Measurements from ENCODE around the gene SYNGR1. TPM values are rescaled to one million over a fixed set of nuclear protein-coding genes. Genes with fewer than 3 reads are reported as not detected.

Gene SYNGR1, protein sequence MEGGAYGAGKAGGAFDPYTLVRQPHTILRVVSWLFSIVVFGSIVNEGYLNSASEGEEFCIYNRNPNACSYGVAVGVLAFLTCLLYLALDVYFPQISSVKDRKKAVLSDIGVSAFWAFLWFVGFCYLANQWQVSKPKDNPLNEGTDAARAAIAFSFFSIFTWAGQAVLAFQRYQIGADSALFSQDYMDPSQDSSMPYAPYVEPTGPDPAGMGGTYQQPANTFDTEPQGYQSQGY
- total RNA-seq (2014; rRNA removed) (7.8 and 9.0 TPM in 2 replicates), Bru-seq, nascent RNA (percentile 41 among the genes with signal in this experiment), BruChase-seq, experiment 1, labeled RNA remaining after a 6-hour chase (percentile 40 among the genes with signal in this experiment), BruChase-seq, experiment 2, labeled RNA remaining after a 2-hour chase (percentile 54 among the genes with signal in this experiment)
- long read RNA-seq, full-length matches to known transcripts: 43 of 85 reads
- long read RNA-seq, partial matches to known transcripts: 32 of 85 reads
- long read RNA-seq, other reads (novel, unspliced or antisense): 10 of 85 reads

DNA sequence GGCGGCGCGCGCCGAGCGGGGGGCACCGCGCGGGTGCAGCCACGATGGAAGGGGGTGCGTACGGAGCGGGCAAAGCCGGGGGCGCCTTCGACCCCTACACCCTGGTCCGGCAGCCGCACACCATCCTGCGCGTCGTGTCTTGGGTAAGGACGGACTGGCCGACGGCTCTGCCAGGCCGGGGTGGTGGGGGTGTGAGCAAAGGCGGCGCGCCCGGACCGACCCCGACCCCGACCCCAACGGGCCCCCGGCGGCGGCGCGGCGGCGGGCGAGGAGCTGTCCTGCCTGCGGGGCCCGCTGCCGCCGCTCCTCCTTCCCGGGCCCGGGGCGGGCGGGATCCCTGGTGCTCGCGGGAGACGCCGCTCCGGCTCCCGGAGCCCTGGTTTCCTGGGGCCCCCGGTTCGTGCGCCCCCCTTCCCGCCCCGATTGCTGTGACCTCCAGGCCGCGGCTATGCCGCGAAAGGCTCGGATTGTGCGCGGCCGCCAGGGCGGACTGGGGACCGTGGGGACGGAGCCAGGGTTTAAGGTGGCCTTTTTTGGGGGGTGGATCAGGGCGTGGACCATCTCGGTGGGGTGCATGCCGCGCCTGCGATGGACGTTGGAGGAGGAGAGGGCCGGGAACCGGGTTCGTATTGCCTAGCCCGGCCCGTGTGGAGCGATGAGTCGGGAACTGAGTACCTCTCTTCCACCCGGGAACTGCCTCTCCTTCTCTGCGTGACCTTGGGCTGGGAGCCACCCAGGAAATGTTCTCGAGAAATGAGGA is at the start of gene SYNGR1:
TSS of gene SYNGR1 (plus strand) at position 25 of the 760 bp plus-strand sequence. CDS start at position 45, 20 bp downstream.
- Histone ChIP-seq H3K4me2 (ENCODE audit: low read length) (peak within 1 kb of the TSS; percentile 91), H3K27me3 (ENCODE audit: low read length) (no peaks in the 10 kb centered on the region), H3K79me2 (ENCODE audit: low read length) (no peaks in the 10 kb centered on the region), H3K9me3 (ENCODE audit: low read length) (no peaks in the 10 kb centered on the region), H3K4me3 (ENCODE audit: low read length) (peak within 1 kb of the TSS; percentile 75), H3F3A (ENCODE audit: low read length, unreplicated experiment) (no peaks in the 10 kb centered on the region), H3K36me3 (ENCODE audit: low read depth, low read length) (no peaks in the 10 kb centered on the region), H3K4me1 (ENCODE audit: insufficient read depth, low read length) (0 out of 2 replicates have a peak, but pooled peaks cover 3% of the 10 kb centered on the region), H3K27ac (ENCODE audit: low read length) (no peak within 1 kb of the TSS), H4K20me1 (ENCODE audit: low read length) (no peaks in the 10 kb centered on the region), H3K9me2 (replicated peaks; ENCODE audit: low read length) (no peaks in the 10 kb centered on the region), H3K9ac (ENCODE audit: low read length) (peak within 1 kb of the TSS; percentile 40), H2AFZ (ENCODE audit: low read length) (peak within 1 kb of the TSS; percentile 92)
- DNase-seq (no peak), ATAC-seq (peak; percentile 43)
- TF ChIP-seq EZH2phosphoT487 (IDR thresholded peaks at IDR 0.05; ENCODE audit: borderline replicate concordance, low read length): no peak
- no peak for TF ChIP-seq EZH2 (IDR thresholded peaks at IDR 0.05; ENCODE audit: low read length, unreplicated experiment)
- TF ChIP-seq, protein P1, sequence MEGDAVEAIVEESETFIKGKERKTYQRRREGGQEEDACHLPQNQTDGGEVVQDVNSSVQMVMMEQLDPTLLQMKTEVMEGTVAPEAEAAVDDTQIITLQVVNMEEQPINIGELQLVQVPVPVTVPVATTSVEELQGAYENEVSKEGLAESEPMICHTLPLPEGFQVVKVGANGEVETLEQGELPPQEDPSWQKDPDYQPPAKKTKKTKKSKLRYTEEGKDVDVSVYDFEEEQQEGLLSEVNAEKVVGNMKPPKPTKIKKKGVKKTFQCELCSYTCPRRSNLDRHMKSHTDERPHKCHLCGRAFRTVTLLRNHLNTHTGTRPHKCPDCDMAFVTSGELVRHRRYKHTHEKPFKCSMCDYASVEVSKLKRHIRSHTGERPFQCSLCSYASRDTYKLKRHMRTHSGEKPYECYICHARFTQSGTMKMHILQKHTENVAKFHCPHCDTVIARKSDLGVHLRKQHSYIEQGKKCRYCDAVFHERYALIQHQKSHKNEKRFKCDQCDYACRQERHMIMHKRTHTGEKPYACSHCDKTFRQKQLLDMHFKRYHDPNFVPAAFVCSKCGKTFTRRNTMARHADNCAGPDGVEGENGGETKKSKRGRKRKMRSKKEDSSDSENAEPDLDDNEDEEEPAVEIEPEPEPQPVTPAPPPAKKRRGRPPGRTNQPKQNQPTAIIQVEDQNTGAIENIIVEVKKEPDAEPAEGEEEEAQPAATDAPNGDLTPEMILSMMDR (conservative IDR thresholded peaks at IDR 0.05; ENCODE audit: low read depth, low read length): no peak
- CTCF ChIA-PET: interaction anchor here (0.6 kb wide), 1 partner anchor 72 kb away, joined by 3 read pairs; no protein-coding TSS in a partner anchor
- intact Hi-C loops (cut with micrococcal nuclease): no loop called here
- BruUV-seq (replicated peaks): no TSS peak
- POLR2A ChIA-PET (ENCODE audit: unreplicated experiment): no interaction called here

DNA sequence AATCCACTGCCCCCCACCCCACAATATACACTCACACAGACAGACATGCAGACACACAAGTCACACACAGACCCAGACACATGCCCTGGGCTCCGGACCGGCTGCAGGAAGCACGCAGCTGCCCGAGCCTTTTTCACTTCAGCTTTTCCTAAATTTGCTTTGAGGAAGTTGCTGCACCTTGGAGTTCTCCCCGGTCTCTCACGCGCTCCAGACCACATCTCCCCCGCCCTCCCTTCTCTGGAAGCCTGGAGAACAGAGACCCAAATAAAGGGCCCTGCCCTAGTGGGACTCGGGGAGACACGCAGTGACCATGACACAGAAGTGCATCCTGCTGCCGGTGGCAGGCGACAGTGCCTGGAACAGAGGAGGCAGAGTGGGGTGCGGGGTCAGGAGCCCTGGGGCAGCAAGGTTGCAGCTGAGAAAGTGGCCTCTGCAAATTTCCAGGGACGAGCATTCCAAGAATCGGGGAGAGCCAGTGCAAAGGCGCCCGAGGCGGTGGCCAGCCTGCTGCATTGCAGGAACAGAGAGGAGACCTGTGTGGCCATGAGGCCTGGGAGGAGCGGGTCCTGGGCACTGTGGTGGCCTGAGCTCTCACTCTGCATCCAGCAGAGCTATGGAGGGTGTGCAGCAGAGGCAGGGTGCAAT is 49.5 kb upstream of the SYNGR1 start:
- H3K4me2 ChIP-seq (ENCODE audit: low read length): peak overlapping the region; percentile 19; the same call in 1 of the 2 replicates
- no peaks in the 10 kb centered on the region for H3F3A ChIP-seq (ENCODE audit: low read length, unreplicated experiment)
- ATAC-seq (peak; percentile 55), DNase-seq (no peak)
- H3K9me2 ChIP-seq (replicated peaks; ENCODE audit: low read length): no peaks in the 10 kb centered on the region
- H3K9ac ChIP-seq (ENCODE audit: low read length): no peak overlapping the region
- peaks cover 4% of the 10 kb centered on the region; the same call in 1 of the 2 replicates for H3K4me1 ChIP-seq (ENCODE audit: insufficient read depth, low read length)
- H3K4me3 ChIP-seq (ENCODE audit: low read length): no peak overlapping the region
- POLR2A ChIA-PET (ENCODE audit: unreplicated experiment): no interaction called here
- H2AFZ ChIP-seq (ENCODE audit: low read length): peak overlapping the region; percentile 45; the same call in 1 of the 2 replicates
- intact Hi-C loops (cut with micrococcal nuclease): no loop called here
- no TSS peak for BruUV-seq (replicated peaks)
- TF ChIP-seq, protein P1 (conservative IDR thresholded peaks at IDR 0.05; ENCODE audit: low read depth, low read length): no peak
- TF ChIP-seq EZH2 (IDR thresholded peaks at IDR 0.05; ENCODE audit: low read length, unreplicated experiment) (no peak), EZH2phosphoT487 (IDR thresholded peaks at IDR 0.05; ENCODE audit: borderline replicate concordance, low read length) (no peak)
- H3K27ac ChIP-seq (ENCODE audit: low read length): no peak overlapping the region
- H4K20me1 ChIP-seq (ENCODE audit: low read length): no peaks in the 10 kb centered on the region
- H3K27me3 ChIP-seq (ENCODE audit: low read length): no peaks in the 10 kb centered on the region
- CTCF ChIA-PET: no interaction called here
- H3K79me2 ChIP-seq (ENCODE audit: low read length): no peaks in the 10 kb centered on the region
- H3K9me3 ChIP-seq (ENCODE audit: low read length): no peaks in the 10 kb centered on the region
- H3K36me3 ChIP-seq (ENCODE audit: low read depth, low read length): no peaks in the 10 kb centered on the region

Measured in PC-3 (cell line).